GM19099 (cell line): ENCODE results near the gene ATP2C2.

ENCODE experiments used
- POLR2A ChIP-seq: IDR thresholded peaks from 3 replicates; pipeline ENCODE4 v1.6.1; 2011; ENCODE audit warnings: low read depth; ENCODE audit not compliant: insufficient read length; ENCODE audit errors: extremely low read depth

Gene ATP2C2, protein sequence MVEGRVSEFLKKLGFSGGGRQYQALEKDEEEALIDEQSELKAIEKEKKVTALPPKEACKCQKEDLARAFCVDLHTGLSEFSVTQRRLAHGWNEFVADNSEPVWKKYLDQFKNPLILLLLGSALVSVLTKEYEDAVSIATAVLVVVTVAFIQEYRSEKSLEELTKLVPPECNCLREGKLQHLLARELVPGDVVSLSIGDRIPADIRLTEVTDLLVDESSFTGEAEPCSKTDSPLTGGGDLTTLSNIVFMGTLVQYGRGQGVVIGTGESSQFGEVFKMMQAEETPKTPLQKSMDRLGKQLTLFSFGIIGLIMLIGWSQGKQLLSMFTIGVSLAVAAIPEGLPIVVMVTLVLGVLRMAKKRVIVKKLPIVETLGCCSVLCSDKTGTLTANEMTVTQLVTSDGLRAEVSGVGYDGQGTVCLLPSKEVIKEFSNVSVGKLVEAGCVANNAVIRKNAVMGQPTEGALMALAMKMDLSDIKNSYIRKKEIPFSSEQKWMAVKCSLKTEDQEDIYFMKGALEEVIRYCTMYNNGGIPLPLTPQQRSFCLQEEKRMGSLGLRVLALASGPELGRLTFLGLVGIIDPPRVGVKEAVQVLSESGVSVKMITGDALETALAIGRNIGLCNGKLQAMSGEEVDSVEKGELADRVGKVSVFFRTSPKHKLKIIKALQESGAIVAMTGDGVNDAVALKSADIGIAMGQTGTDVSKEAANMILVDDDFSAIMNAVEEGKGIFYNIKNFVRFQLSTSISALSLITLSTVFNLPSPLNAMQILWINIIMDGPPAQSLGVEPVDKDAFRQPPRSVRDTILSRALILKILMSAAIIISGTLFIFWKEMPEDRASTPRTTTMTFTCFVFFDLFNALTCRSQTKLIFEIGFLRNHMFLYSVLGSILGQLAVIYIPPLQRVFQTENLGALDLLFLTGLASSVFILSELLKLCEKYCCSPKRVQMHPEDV

DNA sequence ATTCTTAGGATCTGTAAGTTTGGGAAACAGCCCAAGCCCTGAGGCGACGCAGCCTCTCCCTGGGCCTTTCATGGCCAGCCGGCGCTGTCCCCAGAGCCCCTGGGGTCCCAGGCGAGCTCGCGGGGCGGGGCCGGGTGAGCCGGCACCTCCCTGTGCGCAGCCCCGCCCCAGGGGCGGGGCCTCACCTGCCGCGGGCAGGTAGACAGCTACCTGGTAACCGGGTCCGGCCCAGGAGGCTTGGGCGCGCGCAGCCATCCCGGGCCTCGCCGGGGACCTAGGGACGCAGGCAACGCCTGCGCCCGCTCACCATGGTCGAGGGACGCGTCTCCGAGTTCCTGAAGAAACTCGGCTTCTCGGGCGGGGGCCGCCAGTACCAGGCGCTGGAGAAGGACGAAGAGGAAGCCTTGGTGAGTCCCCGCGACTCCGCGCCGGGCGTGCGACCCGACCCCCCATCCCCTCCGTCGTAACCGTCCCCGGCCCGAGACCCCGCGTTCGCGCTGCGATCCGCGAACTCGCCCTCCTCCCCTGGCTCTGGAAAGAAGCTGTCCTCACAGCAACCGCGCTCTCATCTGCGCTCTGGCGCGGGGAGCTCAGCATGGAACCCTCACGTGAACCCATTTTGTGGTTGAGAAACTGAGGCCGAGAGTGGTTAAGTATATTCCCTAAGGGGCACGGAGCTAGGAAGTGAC is at the start of gene ATP2C2:
ATP2C2 (plus strand) TSS at position 231 of the 689 bp plus-strand sequence; CDS start at position 309, 78 bp downstream.
- no peak for TF ChIP-seq POLR2A

DNA sequence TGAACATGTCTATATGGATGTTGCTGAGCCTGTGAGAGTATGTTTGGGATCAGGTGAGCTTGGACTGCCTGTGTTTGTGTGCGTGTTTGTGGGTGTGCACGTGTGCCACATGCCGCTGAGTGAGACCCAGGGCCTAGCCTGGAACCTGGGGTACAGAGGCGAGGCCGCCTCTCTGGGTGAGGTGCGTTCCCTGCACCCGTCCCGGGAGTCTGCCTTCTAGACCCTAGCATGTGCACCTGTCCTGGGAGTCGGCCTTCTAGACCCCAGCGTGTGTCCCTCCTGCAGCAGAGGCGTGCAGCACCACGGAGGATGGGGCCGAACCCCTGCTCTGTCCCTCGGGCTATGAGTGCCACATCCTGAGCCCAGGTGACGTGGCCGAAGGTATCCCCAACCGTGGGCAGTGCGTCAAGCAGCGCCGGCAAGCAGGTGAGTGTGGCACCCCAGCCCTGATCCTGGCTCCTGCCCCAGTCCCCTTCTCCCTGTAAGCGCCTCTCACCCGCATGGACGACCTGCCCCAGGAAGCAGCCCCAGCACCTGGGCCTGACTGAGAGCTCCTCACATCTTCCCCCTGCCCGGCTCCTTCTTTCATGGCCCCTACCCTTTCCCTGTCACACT is 49.1 kb upstream of the ATP2C2 start:
- TF ChIP-seq POLR2A, result no peak

DNA sequence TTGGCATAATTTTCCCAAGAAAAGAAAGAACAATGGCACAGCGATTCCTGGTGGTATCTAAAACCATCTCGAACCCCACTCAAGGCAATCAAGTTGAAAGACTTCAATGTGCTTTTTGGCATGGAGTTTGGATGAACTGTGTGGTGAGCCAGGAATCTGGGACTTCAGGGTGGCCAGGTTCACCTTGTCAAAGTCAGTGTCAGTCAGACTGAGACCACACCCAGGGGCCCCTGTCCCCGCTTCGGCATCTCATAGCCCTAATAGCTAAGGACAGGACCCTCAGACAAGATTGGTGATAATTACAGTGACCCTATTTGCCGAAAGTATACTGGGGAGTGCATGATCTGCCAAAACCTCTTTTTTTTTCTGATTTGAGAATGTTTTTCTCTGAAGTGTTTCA is 47.8 kb upstream of the ATP2C2 start:
- TF ChIP-seq POLR2A, result no peak

DNA sequence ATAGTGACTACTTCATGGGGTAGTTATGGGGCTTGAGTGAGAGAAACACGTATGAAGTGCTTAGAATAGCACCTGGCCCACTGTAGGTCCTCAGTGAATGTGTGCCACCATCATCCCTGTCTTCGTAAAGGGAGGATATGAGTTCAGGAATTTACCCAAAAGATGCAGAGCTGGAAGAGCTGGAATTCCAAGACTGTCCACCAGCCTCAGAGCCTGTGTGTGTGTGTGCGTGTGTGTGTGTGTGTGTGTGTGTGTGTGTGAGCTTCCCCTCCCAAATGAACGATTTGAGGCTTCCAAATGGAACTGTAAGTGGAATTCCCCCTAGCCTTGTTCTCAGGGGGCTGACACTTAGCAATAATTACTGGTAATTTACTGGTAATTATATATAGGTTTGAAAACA is 46.4 kb upstream of the ATP2C2 start:
- TF ChIP-seq POLR2A, result no peak

DNA sequence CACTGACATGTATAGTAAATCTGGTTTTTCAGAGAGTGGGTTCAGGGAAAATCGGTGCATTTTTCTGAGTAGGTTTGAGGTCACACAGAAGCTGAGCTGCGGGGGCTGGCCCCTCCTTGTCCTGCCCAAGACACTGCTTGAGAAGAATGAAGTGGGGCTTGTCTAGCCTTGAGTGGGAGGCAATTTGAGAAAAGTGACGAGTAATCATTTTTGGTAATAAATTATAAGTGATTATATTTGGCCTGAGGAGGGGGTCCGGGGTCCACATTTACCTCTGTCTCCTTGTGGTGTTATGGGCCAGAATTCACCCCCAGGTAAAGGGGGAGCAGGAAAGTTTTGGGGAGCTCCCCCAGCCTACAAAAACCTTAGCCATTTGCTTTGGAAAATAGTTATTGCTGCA is 45.6 kb upstream of the ATP2C2 start:
- TF ChIP-seq POLR2A, result no peak

DNA sequence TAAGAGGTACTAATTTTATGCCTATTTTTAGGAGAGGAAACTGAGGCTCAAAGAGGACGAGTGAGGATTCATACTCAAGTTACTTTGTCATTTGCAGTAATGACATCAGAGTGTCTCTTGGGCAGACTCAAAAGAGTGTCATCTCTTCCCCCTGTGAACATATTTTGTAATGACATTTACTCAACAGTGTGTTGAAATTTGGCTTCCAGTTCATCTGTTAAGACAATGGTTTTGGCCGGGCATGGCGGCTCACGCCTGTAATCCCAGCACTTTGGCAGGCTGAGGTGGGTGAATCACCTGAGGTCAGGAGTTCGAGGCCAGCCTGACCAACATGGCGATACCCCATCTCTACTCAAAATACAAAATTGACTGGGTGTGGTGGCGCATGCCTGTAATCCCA is 44.7 kb upstream of the ATP2C2 start:
- TF ChIP-seq POLR2A, result no peak

DNA sequence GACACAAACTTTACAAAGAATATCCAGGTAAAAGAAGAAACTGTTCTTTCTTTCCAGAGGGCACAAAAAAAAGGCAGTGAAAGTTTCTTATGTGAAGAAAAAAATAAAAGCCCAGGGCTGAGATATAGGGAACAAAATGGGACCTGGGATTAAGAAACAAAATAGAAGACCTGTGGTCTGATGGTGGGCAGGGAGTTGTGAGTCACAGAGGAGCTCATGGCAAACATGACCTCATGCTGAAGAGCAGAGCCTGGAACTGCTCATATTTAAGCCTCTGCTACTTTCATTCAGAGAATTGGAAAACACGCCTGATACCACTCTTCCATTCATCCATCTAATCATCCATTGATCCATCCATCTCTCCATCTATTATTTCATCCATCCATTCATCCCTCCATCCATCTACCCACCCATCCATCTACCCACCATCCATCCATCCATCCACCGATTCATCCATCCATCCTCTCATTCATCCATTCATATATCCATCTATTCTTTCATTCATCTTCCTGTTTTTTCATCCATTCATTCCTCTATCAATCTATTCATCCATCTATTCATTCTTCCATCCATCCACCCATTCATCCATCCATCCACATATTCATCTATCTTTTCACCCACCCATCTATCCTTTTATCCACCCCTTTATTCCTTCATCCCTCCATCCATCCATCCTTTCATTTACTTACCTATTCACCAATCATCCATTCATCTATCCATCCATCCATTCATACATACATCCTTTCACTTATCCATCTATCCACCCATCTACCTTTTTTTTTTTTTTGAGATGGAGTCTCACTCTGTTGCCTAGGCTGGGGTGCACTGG is 43.7 kb upstream of the ATP2C2 start:
- no peak for TF ChIP-seq POLR2A

DNA sequence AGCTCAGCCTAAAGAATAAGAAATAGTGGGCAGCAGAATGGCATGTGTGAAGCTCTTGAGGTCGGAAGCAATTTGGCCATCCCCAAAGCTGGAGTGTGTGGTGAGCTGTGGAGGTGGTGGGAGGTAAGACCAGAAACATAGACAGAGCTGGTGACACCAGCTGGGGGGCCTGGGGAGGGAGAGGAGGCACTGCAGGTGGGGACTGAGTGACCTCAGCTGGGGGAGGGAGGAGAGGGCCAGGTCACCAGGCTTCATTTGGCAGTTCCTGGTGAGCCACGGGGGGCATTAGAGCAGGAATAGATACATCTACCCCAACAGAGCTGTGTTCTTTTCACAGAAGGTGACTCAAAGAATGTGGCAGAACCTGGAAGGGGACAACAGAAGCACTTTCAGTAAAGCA is 41.8 kb upstream of the ATP2C2 start:
- TF ChIP-seq POLR2A, result no peak

DNA sequence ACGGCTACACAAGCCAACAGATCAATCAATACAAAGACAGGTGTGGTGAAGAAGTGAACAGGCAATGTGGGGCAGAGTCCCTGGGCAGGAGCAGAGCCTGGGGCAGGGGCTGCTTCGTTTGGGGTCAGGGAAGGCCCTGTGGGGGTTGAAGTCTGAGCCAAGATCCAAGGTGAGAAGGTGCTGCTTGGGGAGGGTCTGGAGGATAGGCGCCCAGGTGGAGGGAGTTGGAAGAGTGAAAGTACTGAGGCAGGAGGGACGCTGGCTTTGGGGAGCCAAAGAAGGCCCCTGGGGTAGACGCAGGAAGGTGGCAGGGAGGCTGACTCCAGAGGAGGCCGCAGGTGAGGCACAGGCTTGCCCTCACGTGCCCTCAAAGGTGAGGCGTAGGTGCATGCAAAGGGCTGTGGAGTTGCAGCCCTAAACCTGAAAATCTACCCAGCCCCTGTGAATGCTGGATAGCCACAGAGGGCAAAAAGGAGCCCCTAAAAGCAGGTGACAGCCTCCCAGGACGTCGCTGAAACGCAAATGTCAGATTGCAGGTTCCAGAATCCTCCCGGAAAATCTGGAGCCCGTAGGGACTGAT is 40.3 kb upstream of the ATP2C2 start:
- TF ChIP-seq POLR2A, result no peak

DNA sequence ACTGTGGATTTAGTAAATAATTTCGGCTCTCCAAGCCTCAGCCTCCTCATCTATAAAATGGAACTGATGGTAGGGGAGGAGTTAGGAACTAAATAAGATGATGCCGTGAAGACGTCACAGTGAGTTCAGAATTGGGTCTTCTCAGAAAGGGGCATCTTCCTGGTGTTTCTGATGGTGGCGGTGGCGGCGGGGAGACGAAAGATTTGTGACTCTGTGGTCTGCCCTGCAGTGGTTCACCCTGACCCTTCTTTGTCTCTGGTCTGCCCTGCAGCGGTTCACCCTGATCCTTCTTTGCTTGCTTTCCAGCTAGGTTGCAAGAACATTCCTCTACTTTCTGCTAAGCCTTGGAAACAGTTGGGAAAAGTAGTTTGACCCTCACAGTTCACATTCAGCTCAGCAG is 39.3 kb upstream of the ATP2C2 start:
- no peak for TF ChIP-seq POLR2A

DNA sequence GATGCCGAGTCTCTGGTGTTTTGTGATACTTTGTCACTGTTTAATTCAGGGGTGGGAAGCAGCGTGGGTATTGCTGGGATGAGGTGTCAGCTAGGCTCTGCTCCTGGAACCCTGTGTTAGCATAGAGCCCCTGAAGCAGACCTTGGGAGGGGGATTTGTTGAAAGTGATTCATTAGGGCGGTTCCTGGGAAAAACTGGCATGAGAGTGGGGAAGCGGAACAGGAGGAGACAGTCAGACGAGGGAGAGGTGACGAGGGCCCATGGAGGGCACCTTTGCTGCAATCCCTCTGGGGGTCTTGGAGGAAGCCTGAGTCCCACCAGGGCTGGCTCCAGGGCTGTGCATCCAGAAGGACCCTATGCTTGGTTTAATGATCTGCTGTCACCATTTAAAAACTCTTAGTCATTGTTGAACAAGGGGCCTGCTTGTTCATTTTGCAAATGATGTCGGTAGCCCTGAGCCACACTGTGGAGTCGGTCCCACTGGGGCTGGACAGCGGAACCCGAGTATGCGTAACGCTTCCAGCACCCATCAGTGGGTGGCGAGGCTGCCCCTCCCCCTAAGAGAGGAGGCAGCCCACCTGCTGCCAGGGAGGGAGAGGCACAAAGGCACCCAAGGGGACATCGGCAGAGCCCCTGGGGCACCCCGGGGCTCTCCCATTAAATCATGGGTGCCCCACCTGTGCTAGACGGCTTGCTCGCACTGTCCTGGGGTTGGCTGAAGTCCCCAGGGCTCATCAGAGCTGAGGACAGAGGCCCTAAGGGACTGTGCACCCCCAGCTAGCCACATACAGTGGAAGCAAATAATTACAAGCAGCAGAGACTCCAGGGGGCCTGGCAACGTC is 38.3 kb upstream of the ATP2C2 start:
- no peak for TF ChIP-seq POLR2A

DNA sequence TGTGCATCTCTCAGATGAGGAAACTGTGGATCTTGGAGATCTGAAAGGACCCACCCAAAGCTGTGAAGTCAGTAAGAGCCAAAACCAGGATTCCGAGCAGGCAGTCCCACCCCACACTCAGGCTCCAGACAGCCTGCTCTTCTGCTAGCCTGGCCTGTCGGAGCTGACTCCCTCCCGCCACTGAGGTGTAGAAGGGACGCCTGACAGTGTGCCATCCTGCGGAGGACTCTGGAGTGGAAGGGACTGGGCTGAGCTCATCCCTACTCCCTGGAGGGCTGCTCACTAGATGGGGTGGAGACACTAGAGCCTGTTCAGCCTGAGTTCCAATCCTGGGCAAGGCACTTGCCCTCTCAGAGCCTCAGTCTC is 37.7 kb upstream of the ATP2C2 start:
- no peak for TF ChIP-seq POLR2A
